IPS-18a (cell line): Measurements from ENCODE around the gene HOXB8.

Experiments used
- H3K27ac ChIP-seq: one replicate; pipeline ENCODE4 v1.5.1; 2013; ENCODE audit warnings: low read length
- H3K27me3 ChIP-seq: one replicate; pipeline ENCODE4 v1.6.1; 2013; ENCODE audit warnings: mild to moderate bottlenecking, low read length; ENCODE audit not compliant: control insufficient read depth, insufficient read depth
- H3K36me3 ChIP-seq: one replicate; pipeline ENCODE4 v1.6.1; 2013; ENCODE audit warnings: low read depth, low read length; ENCODE audit not compliant: control insufficient read depth
- H3K4me1 ChIP-seq: one replicate; pipeline ENCODE4 v1.6.1; 2013; ENCODE audit warnings: low read depth, low read length; ENCODE audit not compliant: control insufficient read depth
- H3K4me3 ChIP-seq: one replicate; pipeline ENCODE4 v1.5.1; 2013; ENCODE audit warnings: low read length
- H3K9ac ChIP-seq: one replicate; pipeline ENCODE4 v1.6.1; 2013; ENCODE audit warnings: mild to moderate bottlenecking, low read length, moderate library complexity
- H3K9me3 ChIP-seq: one replicate; pipeline ENCODE4 v1.6.1; 2013; ENCODE audit warnings: low read depth, low read length; ENCODE audit not compliant: control insufficient read depth

HOXB8 gene

GRCh38 chr17:48634493-48635208, 19.6 kb upstream of the HOXB8 start:
- H3K4me3 ChIP-seq = no peak overlapping the region
- H3K4me1 ChIP-seq = no peaks in the 10 kb centered on the region
- H3K9ac ChIP-seq = no peak overlapping the region
- no peaks in the 10 kb centered on the region for H3K36me3 ChIP-seq
- peaks cover 100% of the 10 kb centered on the region for H3K27me3 ChIP-seq
- no peak overlapping the region for H3K27ac ChIP-seq
- no peaks in the 10 kb centered on the region for H3K9me3 ChIP-seq

DNA sequence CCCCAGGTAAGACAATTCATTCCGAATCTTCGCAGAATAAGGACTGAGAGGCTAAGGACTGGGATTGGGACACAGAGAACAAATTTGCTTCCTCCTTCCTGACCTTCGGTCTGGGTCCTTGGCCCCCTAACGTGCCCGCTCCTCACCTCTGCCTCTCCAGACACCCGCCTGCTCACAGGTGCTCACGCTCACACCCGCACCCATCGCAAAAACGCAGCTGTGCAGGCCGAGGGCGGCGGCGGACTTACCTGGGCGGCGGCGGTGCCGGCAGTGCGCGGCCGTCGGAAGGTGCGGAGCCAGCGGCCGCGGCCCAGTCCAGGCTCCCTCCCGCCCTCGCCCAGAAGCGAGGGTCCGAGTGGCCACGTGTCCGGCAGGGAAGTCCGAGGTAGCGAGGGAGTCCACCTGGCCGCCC, 18.2 kb upstream of the HOXB8 start:
- Histone ChIP-seq H3K27me3 (peaks cover 100% of the 10 kb centered on the region), H3K36me3 (no peaks in the 10 kb centered on the region), H3K27ac (no peak overlapping the region), H3K9me3 (no peaks in the 10 kb centered on the region), H3K4me3 (no peak overlapping the region), H3K4me1 (no peaks in the 10 kb centered on the region), H3K9ac (no peak overlapping the region)

DNA sequence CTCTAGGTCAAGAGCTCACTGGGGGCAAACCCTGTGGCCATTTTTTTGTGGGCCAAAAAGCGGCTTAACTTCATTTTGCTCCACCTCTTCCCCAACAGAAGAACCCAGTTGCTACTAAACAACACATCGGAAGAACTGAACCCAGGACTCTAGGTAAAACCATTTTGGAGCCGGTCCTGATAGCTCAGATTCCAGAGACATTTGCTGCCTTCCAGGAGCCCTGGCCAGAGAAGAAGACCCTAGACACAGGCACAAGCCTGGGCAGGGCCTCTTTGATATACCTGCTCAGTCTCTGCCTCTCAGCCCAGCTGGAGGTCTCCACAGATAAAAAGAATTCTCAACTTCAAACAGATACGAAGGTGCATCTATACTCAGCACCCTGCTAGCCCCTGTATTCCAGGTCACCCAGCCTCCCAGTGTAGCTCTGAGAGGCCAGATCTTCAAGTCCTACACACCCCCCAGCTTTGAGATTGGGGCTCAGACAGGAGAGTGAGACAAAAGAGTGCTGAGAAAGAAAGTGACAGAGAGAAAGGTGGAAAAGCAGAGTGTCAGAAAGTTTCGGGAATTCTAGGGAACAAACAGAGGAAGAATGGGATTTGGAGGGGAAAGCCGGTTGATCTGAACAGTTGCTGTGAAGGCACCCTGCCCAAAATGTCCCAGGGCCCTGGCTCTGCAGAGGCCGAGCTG, 17.6 kb upstream of the HOXB8 start:
- Histone ChIP-seq H3K4me3 (no peak overlapping the region), H3K9ac (no peak overlapping the region), H3K9me3 (no peaks in the 10 kb centered on the region), H3K4me1 (no peaks in the 10 kb centered on the region), H3K27ac (no peak overlapping the region), H3K36me3 (no peaks in the 10 kb centered on the region), H3K27me3 (peaks cover 100% of the 10 kb centered on the region)

- no peak overlapping the region for H3K4me3 ChIP-seq
- no peaks in the 10 kb centered on the region for H3K4me1 ChIP-seq
- no peak overlapping the region for H3K9ac ChIP-seq
- H3K27me3 ChIP-seq = peaks cover 100% of the 10 kb centered on the region
- no peaks in the 10 kb centered on the region for H3K36me3 ChIP-seq
- H3K9me3 ChIP-seq = no peaks in the 10 kb centered on the region
- H3K27ac ChIP-seq = no peak overlapping the region
Measured at GRCh38 chr17:48631693-48632578, 16.8 kb upstream of the HOXB8 start.

- Histone ChIP-seq H3K36me3 (no peaks in the 10 kb centered on the region), H3K27me3 (peaks cover 100% of the 10 kb centered on the region), H3K9me3 (no peaks in the 10 kb centered on the region), H3K27ac (no peak overlapping the region), H3K4me1 (no peaks in the 10 kb centered on the region), H3K4me3 (no peak overlapping the region), H3K9ac (no peak overlapping the region)
Measured at GRCh38 chr17:48630925-48631692, 16.0 kb upstream of the HOXB8 start.

- Histone ChIP-seq H3K4me1 (no peaks in the 10 kb centered on the region), H3K27me3 (peaks cover 100% of the 10 kb centered on the region), H3K36me3 (no peaks in the 10 kb centered on the region), H3K9ac (no peak overlapping the region), H3K27ac (no peak overlapping the region), H3K4me3 (no peak overlapping the region), H3K9me3 (no peaks in the 10 kb centered on the region)
Measured at GRCh38 chr17:48630009-48630924, 15.2 kb upstream of the HOXB8 start.

- H3K36me3 ChIP-seq = no peaks in the 10 kb centered on the region
- H3K27ac ChIP-seq = no peak overlapping the region
- no peak overlapping the region for H3K9ac ChIP-seq
- H3K9me3 ChIP-seq = no peaks in the 10 kb centered on the region
- H3K27me3 ChIP-seq = peaks cover 100% of the 10 kb centered on the region
- no peaks in the 10 kb centered on the region for H3K4me1 ChIP-seq
- no peak overlapping the region for H3K4me3 ChIP-seq
Measured at GRCh38 chr17:48629411-48629759, 14.3 kb upstream of the HOXB8 start.

GRCh38 chr17:48628649-48629410, 13.7 kb upstream of the HOXB8 start:
- H3K4me3 ChIP-seq = no peak overlapping the region
- peaks cover 100% of the 10 kb centered on the region for H3K27me3 ChIP-seq
- no peaks in the 10 kb centered on the region for H3K36me3 ChIP-seq
- H3K9me3 ChIP-seq = no peaks in the 10 kb centered on the region
- no peak overlapping the region for H3K9ac ChIP-seq
- no peak overlapping the region for H3K27ac ChIP-seq
- H3K4me1 ChIP-seq = no peaks in the 10 kb centered on the region

- no peak overlapping the region for H3K27ac ChIP-seq
- no peak overlapping the region for H3K4me3 ChIP-seq
- H3K4me1 ChIP-seq = no peaks in the 10 kb centered on the region
- no peaks in the 10 kb centered on the region for H3K36me3 ChIP-seq
- H3K9me3 ChIP-seq = no peaks in the 10 kb centered on the region
- peaks cover 100% of the 10 kb centered on the region for H3K27me3 ChIP-seq
- H3K9ac ChIP-seq = no peak overlapping the region
Measured at GRCh38 chr17:48627623-48628521, 12.8 kb upstream of the HOXB8 start.
